Erythroblast (primary cell): ENCODE measurements around the gene SDK2.

ENCODE experiments used
- GATA1 ChIP-seq: IDR thresholded peaks from 2 replicates; pipeline ENCODE4 v1.6.1; 2011; ENCODE audit warnings: low read depth, mild to moderate bottlenecking, control low read depth, low read length, moderate library complexity
- POLR2A ChIP-seq: IDR thresholded peaks from 2 replicates; pipeline ENCODE4 v1.6.1; 2011; ENCODE audit warnings: mild to moderate bottlenecking, low read length

DNA sequence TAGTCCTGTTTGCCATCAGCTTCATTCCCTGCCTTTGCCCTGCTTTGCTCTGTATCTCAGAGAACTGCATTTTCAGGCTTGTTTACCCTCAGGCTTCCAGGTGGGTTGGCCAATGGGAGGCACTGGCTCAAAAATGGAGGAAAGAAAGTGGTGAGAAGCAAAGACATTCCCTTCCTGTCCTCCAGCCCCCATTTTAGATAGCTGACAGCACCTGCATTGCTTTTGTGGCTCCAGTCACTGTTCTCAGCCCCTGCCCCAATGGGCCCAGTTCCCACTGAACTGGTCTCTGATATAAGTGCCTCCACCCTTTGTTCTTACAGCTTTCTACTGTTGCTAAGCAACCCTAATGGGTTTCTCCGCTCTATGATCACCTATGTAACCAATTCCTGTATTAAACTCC lies 19.4 kb upstream of the SDK2 start:
- TF ChIP-seq POLR2A (no peak), GATA1 (no peak)
